GM12878 (cell line): ENCODE data around the gene AHR. TPM values are rescaled to one million over a fixed set of nuclear protein-coding genes. Genes with fewer than 3 reads are reported as not detected.

Experiments used
- ATAC-seq: fragments of 200-7000 bp; cut with Tn5 transposase; 3 replicates; pipeline ENCODE4 v1.9.1; 2020; ENCODE audit warnings: mild to moderate bottlenecking, moderate library complexity
- BruUV-seq: library from RNA; stranded (reverse); fragments of 400-500 nt; replicated peaks from 2 replicates; lab custom pipeline; 2021; lab: Mats Ljungman, UMichigan
- CTCF ChIA-PET: fragments of 300-600 bp; sonication (Branson Sonifier 250); formaldehyde crosslinking; extraction: SDS; loops from one replicate; lab custom pipeline; 2021; ENCODE audit warnings: inconsistent platforms; lab: Yijun Ruan, JAX
- POLR2A ChIA-PET: fragments of 350-600 bp; formaldehyde crosslinking; extraction: SDS; loops from one replicate; lab custom pipeline; 2021; ENCODE audit warnings: inconsistent platforms; lab: Charles Lee
- RAD21 ChIA-PET: fragments of 300-600 bp; sonication (Branson Sonifier 250); formaldehyde crosslinking; loops from one replicate; lab custom pipeline; 2023; ENCODE audit warnings: antibody characterized with exemption; ENCODE audit not compliant: unreplicated experiment; lab: Charles Lee
- SMC1A ChIA-PET: fragments of 300-600 bp; sonication (Branson Sonifier 250); formaldehyde crosslinking; loops from one replicate; lab custom pipeline; 2023; ENCODE audit not compliant: unreplicated experiment, uncharacterized antibody; lab: Charles Lee
- DNase-seq: peaks from one replicate; pipeline ENCODE4 v3.0.0-alpha.2; 2011; ENCODE audit warnings: low read depth, low spot score
- FAIRE-seq: peaks from 3 replicates; lab custom pipeline; 2011; peaks lifted over from hg19 to GRCh38; lab: Jason Lieb, UNC
- H2AFZ ChIP-seq: 2 replicates; pipeline ENCODE4 v1.6.0; 2011; ENCODE audit warnings: low read depth, low read length, control low read depth; ENCODE audit not compliant: control insufficient read depth
- H3K27ac ChIP-seq: 2 replicates; pipeline ENCODE4 v1.5.1; 2011; ENCODE audit warnings: control low read depth; ENCODE audit not compliant: control insufficient read depth, insufficient read depth
- H3K27me3 ChIP-seq, 2 experiments: replicated peaks in 1 of 2; 2 replicates each; pipeline versions ENCODE4 v1.6.0 to v1.6.1; 2011; ENCODE audit warnings: low read length in 1 of 2; ENCODE audit not compliant: control insufficient read depth in 2 of 2, insufficient read depth in 2 of 2
- H3K36me3 ChIP-seq, 2 experiments: 2 replicates each; pipeline ENCODE4 v1.5.1; 2011; ENCODE audit warnings: low read length in 1 of 2; ENCODE audit not compliant: control insufficient read depth in 2 of 2, insufficient read depth in 2 of 2
- H3K4me1 ChIP-seq: 2 replicates; pipeline ENCODE4 v1.6.1; 2011; ENCODE audit warnings: mild to moderate bottlenecking, low read length, moderate library complexity, mixed read lengths; ENCODE audit not compliant: control insufficient read depth, insufficient read depth
- H3K4me2 ChIP-seq: 2 replicates; pipeline ENCODE4 v1.6.0; 2011; ENCODE audit warnings: control low read depth; ENCODE audit not compliant: control insufficient read depth, insufficient read depth
- H3K4me3 ChIP-seq: fragments of 200-600 bp; sonication (generic); 2 replicates; pipeline ENCODE4 v1.5.1; 2016
- H3K79me2 ChIP-seq: 2 replicates; pipeline ENCODE4 v1.6.0; 2011; ENCODE audit warnings: low read length; ENCODE audit not compliant: control insufficient read depth, insufficient read depth
- H3K9ac ChIP-seq: 2 replicates; pipeline ENCODE4 v1.8.0; 2011; ENCODE audit warnings: low read length, control low read depth, mixed read lengths; ENCODE audit not compliant: control insufficient read depth, insufficient read depth
- H3K9me3 ChIP-seq: replicated peaks from 3 replicates; pipeline ENCODE4 v1.5.1; 2011; ENCODE audit warnings: mild to moderate bottlenecking, low read length; ENCODE audit not compliant: control insufficient read depth, insufficient read depth
- H4K20me1 ChIP-seq: 2 replicates; pipeline ENCODE4 v1.6.0; 2011; ENCODE audit not compliant: control insufficient read depth, insufficient read depth
- ATF7 ChIP-seq: fragments of 450-650 bp; IDR thresholded peaks from 2 replicates; pipeline ENCODE4 v1.6.1; 2016; ENCODE audit warnings: low read depth, mild to moderate bottlenecking
- BCL11A ChIP-seq: IDR thresholded peaks from 2 replicates; pipeline ENCODE4 v1.6.1; 2011; ENCODE audit warnings: low read depth, low read length
- BHLHE40 ChIP-seq, 2 experiments: fragments of 450-650 bp in 1 of 2; IDR thresholded peaks; 2 replicates each; pipeline ENCODE4 v1.6.1; 2011 to 2017; ENCODE audit warnings: low read depth in 2 of 2, borderline replicate concordance in 1 of 2, improper control_type of control experiment in 1 of 2, low read length in 1 of 2, mild to moderate bottlenecking in 1 of 2
- BMI1 ChIP-seq: fragments of 450-650 bp; IDR thresholded peaks from 2 replicates; pipeline ENCODE4 v1.6.1; 2016; ENCODE audit warnings: mild to moderate bottlenecking, moderate library complexity, borderline replicate concordance
- CHD1 ChIP-seq: IDR thresholded peaks from 2 replicates; pipeline ENCODE4 v1.6.1; 2012; ENCODE audit warnings: low read depth, low read length, improper control_type of control experiment
- EP300 ChIP-seq, 2 experiments: fragments of 150-350 bp in 1 of 2; IDR thresholded peaks; 2 replicates each; pipeline ENCODE4 v1.6.1; 2011 to 2012; ENCODE audit warnings: low read depth in 2 of 2, low read length in 2 of 2, borderline replicate concordance in 1 of 2, improper control_type of control experiment in 1 of 2, inconsistent platforms in 1 of 2; ENCODE audit not compliant: control insufficient read depth in 1 of 2
- MTA2 ChIP-seq: fragments of 450-650 bp; IDR thresholded peaks from 2 replicates; pipeline ENCODE4 v1.6.1; 2016; ENCODE audit warnings: low read depth, mild to moderate bottlenecking, moderate library complexity
- NR2F1 ChIP-seq: fragments of 450-650 bp; conservative IDR thresholded peaks from 2 replicates; pipeline ENCODE4 v1.6.1; 2017; ENCODE audit warnings: mild to moderate bottlenecking
- RELA ChIP-seq: fragments of 450-650 bp; IDR thresholded peaks from 2 replicates; pipeline ENCODE4 v1.8.0; 2014; ENCODE audit warnings: borderline replicate concordance; ENCODE audit not compliant: partially characterized antibody
- RFX5 ChIP-seq: IDR thresholded peaks from 2 replicates; pipeline ENCODE4 v1.6.1; 2011; ENCODE audit warnings: low read depth, low read length, improper control_type of control experiment
- SP1 ChIP-seq: IDR thresholded peaks from one replicate; pipeline ENCODE4 v1.6.1; 2011; ENCODE audit warnings: low read depth, low read length
- YY1 ChIP-seq: IDR thresholded peaks from 2 replicates; pipeline ENCODE4 v1.6.1; 2011; ENCODE audit warnings: low read depth, mild to moderate bottlenecking, low read length
- ZNF217 ChIP-seq: fragments of 450-650 bp; IDR thresholded peaks from 2 replicates; pipeline ENCODE4 v1.6.1; 2017; ENCODE audit warnings: antibody characterized with exemption, mild to moderate bottlenecking
- WGBS: methylation state at CpG from one replicate; pipeline ENCODE4 v1.1.6; 2016; ENCODE audit warnings: low lambda C conversion rate; ENCODE audit not compliant: insufficient replicate concordance, insufficient coverage; ENCODE audit errors: missing lambda C conversion rate; 5-methylcytosine and 5-hydroxymethylcytosine counted together
- in situ Hi-C: fragments of 300-500 bp; cut with MboI; formaldehyde crosslinking; loops from 9 replicates; pipeline ENCODE4 v1.14.3; 2018; ENCODE audit warnings: mixed read lengths
- intact Hi-C: fragments of 100-400 bp; cut with micrococcal nuclease; formaldehyde crosslinking; loops from one replicate; pipeline ENCODE4 v1.14.2; 2022; ENCODE audit not compliant: unreplicated experiment
- polyA plus RNA-seq, 11 experiments: library from polyadenylated mRNA; depleted of rRNA in 4 of 11; unstranded in 6 of 11; stranded (reverse) in 5 of 11; fragments of >200 nt; fragmentation: Nextera tagmentation in 4 of 11; fragmentation: Illumina TruSeq in 1 of 11; extraction: Ambion mirVana in 4 of 11; extraction: Trizol in 1 of 11; gene quantifications; 1 replicate in 1 of 11; 2 replicates in 10 of 11; pipeline versions ENCODE4 v1.2.1 to v1.2.3, GENCODE V29; 2011 to 2016; ENCODE audit warnings: inconsistent platforms in 2 of 11, missing spikeins in 2 of 11, low read depth in 1 of 11
- total RNA-seq, 4 experiments: library from RNA; depleted of rRNA in 3 of 4; stranded (reverse); fragments of >200 nt in 3 of 4; fragmentation: Illumina TruSeq in 1 of 4; extraction: Trizol in 1 of 4; gene quantifications; 2 replicates each; pipeline versions ENCODE4 v1.2.1 to v1.2.3, GENCODE V29; 2013 to 2021
- TF ChIP-seq, protein P1 (sequence below): fragments of 450-650 bp; IDR thresholded peaks from 2 replicates; pipeline ENCODE4 v1.6.1; 2016; ENCODE audit warnings: mild to moderate bottlenecking

Gene AHR
- total and polyA plus RNA-seq, 10 of the 15 experiments (the other 5 are each of a cell fraction or from before 2014, with no cell fraction given), result 1.7 to 16.9 (median 4.5) TPM

DNA sequence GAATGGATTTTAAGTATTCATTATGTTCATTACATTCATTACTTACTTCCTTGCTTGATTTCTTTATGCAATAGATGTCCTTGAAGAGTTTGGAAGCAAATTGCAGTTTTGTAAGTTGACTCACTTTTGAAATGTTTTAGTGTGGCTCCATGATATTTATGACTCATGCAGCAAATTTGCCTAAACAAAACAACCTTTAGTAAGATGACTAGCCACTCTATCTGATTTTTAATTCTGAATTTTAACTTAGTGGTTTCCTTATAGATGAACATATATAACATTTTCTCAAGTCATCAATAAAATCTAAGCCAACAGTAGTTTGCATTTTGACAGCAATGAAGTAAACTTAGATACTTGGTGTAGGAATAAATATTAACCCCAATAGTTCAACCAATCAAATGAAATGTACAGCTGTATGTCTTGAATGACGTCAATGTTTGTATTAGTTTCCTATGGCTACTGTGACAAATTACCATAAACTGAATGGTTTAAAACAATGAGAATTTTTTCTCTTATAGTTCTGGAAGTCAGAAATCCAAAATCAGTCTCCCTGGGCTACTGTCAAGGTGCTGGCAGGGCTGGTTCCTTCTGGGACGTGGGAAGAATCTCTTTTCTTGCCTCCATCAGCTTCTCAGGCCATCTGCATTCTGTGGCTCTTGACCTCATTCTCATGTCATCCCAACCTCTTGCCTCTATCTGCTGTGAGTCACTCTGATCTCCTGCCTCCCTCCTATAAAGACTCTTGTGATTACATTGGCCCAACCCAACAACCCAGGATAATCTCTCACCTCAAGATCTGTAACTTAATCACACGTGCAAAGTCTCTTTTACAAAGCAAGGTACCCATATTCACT lies 73.4 kb downstream of the AHR start:
- H2AFZ ChIP-seq, result no peak overlapping the region
- intact Hi-C loops, result no loop called here

DNA sequence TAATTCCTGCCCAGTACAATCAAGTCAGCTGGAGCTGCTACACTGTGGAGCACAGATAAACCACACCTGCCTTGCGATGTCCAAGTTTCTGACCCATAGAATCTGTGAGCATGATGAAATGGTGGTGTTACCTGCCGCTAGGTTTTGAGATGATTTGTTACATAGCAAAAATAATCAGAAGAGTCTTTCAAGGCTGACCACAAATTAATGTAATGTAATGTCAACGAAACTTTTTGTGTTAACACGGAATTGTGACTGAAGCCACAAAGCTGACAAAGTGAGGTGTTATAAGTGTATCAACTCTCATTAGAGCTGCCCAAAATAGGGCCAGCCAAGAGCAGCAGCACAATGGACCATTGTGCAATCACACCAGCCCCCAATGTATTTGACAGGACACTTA lies 75.7 kb downstream of the AHR start:
- Histone ChIP-seq H3K4me1 (no peaks in the 10 kb centered on the region), H3K9ac (no peak overlapping the region), H3K36me3 (no peaks in the 10 kb centered on the region), H2AFZ (no peak overlapping the region), H4K20me1 (no peaks in the 10 kb centered on the region), H3K4me2 (no peak overlapping the region), H3K27me3 (no peaks in the 10 kb centered on the region), H3K4me3 (no peak overlapping the region), H3K27ac (no peak overlapping the region), H3K79me2 (no peaks in the 10 kb centered on the region), H3K9me3 (no peaks in the 10 kb centered on the region)
- FAIRE-seq, result peak; percentile 18
- 80% methylated on average over 4 of the region's 4 CpGs for WGBS
- intact Hi-C loops, result no loop called here
- ChIA-PET RAD21 (interaction anchor here (1.0 to 2.2 kb wide), 10 partner anchors 9 to 118 kb away, joined by 3 to 14 read pairs (median 4); no protein-coding TSS in a partner anchor), CTCF (interaction anchor here (1.0 to 2.4 kb wide), 2 partner anchors 29 to 31 kb away, joined by 3 to 9 read pairs; no protein-coding TSS in a partner anchor), POLR2A (interaction anchor here (1.0 to 1.7 kb wide), 2 partner anchors 15 to 29 kb away, joined by 3 to 10 read pairs; no protein-coding TSS in a partner anchor), SMC1A (interaction anchor here (1.0 to 3.5 kb wide), 15 partner anchors 9 to 214 kb away, joined by 3 to 28 read pairs (median 5); no protein-coding TSS in a partner anchor)
- BruUV-seq, result no TSS peak
- no peak for DNase-seq
- in situ Hi-C loops, result no loop called here
- ATAC-seq, result peak; percentile 77
- TF ChIP-seq EP300 (IDR thresholded peaks at IDR 0.05; ENCODE audit: borderline replicate concordance in 1 of 2, control insufficient read depth in 1 of 2, low read depth in 2 of 2, low read length in 2 of 2), result peak; percentile 70; a peak in 2 of 4 replicates
- no peak for TF ChIP-seq RFX5
- no peak for TF ChIP-seq CHD1
- peak; percentile 78; the same call in 1 of the 2 replicates for TF ChIP-seq ZNF217
- TF ChIP-seq, protein P1, sequence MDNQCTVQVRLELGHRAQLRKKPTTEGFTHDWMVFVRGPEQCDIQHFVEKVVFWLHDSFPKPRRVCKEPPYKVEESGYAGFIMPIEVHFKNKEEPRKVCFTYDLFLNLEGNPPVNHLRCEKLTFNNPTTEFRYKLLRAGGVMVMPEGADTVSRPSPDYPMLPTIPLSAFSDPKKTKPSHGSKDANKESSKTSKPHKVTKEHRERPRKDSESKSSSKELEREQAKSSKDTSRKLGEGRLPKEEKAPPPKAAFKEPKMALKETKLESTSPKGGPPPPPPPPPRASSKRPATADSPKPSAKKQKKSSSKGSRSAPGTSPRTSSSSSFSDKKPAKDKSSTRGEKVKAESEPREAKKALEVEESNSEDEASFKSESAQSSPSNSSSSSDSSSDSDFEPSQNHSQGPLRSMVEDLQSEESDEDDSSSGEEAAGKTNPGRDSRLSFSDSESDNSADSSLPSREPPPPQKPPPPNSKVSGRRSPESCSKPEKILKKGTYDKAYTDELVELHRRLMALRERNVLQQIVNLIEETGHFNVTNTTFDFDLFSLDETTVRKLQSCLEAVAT, result peak; percentile 66; the same call in 1 of the 2 replicates
- peak; percentile 73 for TF ChIP-seq NR2F1
- no peak for TF ChIP-seq SP1
- TF ChIP-seq YY1, result no peak
- no peak for TF ChIP-seq RELA
- peak; percentile 24; the same call in 1 of the 2 replicates for TF ChIP-seq BCL11A
- TF ChIP-seq BHLHE40 (IDR thresholded peaks at IDR 0.05; ENCODE audit: borderline replicate concordance in 1 of 2, low read depth in 2 of 2, low read length in 1 of 2), result peak in 1 of 2 experiments; percentile 54; a peak in 1 of 4 replicates
- TF ChIP-seq MTA2, result peak; percentile 99
- peak; percentile 76; the same call in 1 of the 2 replicates for TF ChIP-seq BMI1

More for the DNA sequence above, 73.4 kb downstream of the AHR start:
- FAIRE-seq, result no peak
- Histone ChIP-seq H3K27ac (no peak overlapping the region), H3K9ac (no peak overlapping the region), H4K20me1 (no peaks in the 10 kb centered on the region), H3K4me1 (no peaks in the 10 kb centered on the region), H3K36me3 (no peaks in the 10 kb centered on the region), H3K4me2 (no peak overlapping the region), H3K27me3 (no peaks in the 10 kb centered on the region), H3K4me3 (no peak overlapping the region), H3K9me3 (no peaks in the 10 kb centered on the region), H3K79me2 (no peaks in the 10 kb centered on the region)
- ATAC-seq, result no peak
- SMC1A ChIA-PET, result interaction anchor here (1.0 to 1.2 kb wide), 2 partner anchors 31 to 69 kb away, joined by 3 to 4 read pairs; no protein-coding TSS in a partner anchor
- 39% methylated on average over 3 of the region's 3 CpGs for WGBS
- RAD21 ChIA-PET, result interaction anchor here (1.1 kb wide), 1 partner anchor 31 kb away, joined by 3 read pairs; no protein-coding TSS in a partner anchor
- CTCF ChIA-PET, result interaction anchor here (1.0 to 1.6 kb wide), 2 partner anchors 9 to 125 kb away, joined by 3 to 4 read pairs; no protein-coding TSS in a partner anchor
- POLR2A ChIA-PET, result no interaction called here
- TF ChIP-seq CHD1 (no peak), ATF7 (peak; percentile 28; the same call in 1 of the 2 replicates)
- in situ Hi-C loops, result no loop called here
- no TSS peak for BruUV-seq
- no peak for DNase-seq
